Activated CD8-positive, alpha-beta memory T cell treated with anti-CD3 and anti-CD28 coated beads, Interleukin-2, amount 50 U/mL, for 48 hours (primary cell): ENCODE data around the gene NMRAL1.

Experiments
- DNase-seq: peaks from one replicate; pipeline ENCODE4 v3.0.0-alpha.2; 2020

NMRAL1 gene

GRCh38 chr16:4463522-4464163 lies 10.8 kb downstream of the NMRAL1 start:
- no peak for DNase-seq

- DNase-seq: no peak
Measured at GRCh38 chr16:4461250-4462085, 13.0 kb downstream of the NMRAL1 start.

- no peak for DNase-seq
Measured at GRCh38 chr16:4460936-4461249, 13.5 kb downstream of the NMRAL1 start.

- DNase-seq: no peak
Measured at GRCh38 chr16:4455951-4456350, 18.5 kb downstream of the NMRAL1 start.

DNA sequence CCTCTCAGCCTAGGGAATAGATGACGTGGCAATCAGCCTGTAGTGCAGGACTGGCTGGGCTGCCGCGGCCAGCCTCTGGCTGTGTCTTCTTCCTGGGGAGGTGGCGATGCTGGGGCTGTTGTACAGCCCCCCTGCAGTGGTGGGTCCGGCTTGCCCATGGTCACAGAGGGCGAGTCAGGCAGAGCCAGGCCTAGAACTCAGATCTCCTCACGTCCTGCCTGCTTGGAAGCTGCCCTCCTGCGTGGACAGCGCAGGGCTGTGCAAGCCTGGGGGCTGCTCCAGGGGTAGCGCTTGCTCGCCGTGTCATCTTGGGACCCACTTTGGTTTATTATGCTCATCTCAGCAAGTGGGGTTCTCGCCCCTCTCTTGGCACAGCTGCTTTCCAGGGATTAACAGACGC lies 19.3 kb downstream of the NMRAL1 start:
- DNase-seq: no peak

- DNase-seq: no peak
Measured at GRCh38 chr16:4454623-4455022, 19.8 kb downstream of the NMRAL1 start.

GRCh38 chr16:4452674-4453073 lies 21.8 kb downstream of the NMRAL1 start:
- DNase-seq: no peak

GRCh38 chr16:4450931-4451519 lies 23.4 kb downstream of the NMRAL1 start:
- DNase-seq: no peak

- no peak for DNase-seq
Measured at GRCh38 chr16:4450430-4450829, 24.0 kb downstream of the NMRAL1 start.

DNA sequence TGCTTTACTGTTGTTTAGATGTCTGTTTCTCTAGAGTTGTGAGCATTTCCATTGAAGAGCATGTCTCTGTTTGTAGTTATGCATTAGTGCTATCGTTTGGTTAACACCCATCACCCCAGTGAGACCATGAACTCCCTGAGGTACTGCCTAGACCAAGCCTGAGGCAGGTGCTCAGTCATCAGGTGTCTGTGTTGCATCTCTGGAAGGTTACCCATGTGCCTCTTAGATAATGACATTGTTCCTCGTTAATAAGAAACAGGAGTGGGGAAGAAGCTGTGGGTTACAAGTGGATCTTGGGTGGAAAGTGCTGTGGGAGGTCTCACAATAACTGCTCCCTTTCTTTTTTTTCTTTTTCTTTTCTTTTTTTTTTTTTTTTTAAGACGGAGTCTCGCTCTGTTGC lies 30.4 kb downstream of the NMRAL1 start:
- DNase-seq: no peak

DNA sequence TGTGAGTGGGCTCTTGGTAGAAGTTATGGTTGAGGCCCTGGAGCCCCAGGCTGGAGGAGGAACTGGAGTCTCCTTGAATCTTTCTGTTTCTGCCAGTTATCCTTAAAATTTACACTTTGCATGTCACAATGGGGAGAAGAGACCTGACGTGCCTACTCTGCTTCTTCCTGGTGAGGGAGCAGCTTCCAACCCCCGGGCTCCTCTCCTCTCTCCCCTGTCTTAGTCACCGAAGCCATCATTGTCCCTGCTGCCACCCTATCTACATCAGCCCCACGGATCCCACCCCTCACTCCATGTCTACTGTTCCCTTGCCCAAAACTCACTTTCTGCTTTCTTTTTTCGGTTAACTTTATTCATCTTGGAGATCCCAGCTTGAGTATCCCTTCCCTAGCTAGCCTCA lies 31.2 kb downstream of the NMRAL1 start:
- DNase-seq: no peak

- no peak for DNase-seq
Measured at GRCh38 chr16:4442371-4442770, 32.1 kb downstream of the NMRAL1 start.

GRCh38 chr16:4437366-4437765 lies 37.1 kb downstream of the NMRAL1 start:
- DNase-seq: no peak

DNA sequence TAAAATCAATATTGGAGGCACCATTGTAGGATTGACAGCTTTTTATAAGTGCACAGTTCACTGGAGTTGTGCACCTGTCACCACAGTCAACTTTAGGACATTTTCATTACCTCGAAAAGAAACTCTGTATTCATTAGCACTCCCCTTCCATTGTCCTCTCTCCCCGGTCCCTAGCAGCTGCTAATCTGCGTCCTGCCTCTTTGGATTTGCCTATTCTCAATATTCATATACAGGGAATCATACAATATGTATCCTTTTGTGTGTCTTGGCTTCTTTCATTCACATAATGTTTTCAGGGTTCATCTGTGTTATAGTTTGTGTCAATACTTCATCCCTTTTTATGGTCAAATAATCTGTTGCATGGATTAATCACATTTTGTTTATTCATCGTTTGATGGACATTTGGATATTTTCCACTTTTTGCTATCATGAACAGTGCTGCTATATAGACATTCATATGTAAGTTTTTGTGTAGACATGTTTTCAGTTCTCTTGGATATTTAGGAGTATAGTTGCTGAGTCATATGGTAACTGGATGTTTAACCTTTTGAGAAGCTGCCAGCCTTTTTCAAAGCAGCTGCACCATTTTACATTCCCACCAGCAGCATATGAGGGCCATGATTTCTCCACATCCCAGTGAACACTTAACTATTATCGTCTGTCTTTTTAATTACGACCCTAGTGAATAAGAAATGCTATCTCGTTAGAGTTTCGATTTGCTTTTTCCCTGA lies 38.9 kb downstream of the NMRAL1 start:
- no peak for DNase-seq

DNA sequence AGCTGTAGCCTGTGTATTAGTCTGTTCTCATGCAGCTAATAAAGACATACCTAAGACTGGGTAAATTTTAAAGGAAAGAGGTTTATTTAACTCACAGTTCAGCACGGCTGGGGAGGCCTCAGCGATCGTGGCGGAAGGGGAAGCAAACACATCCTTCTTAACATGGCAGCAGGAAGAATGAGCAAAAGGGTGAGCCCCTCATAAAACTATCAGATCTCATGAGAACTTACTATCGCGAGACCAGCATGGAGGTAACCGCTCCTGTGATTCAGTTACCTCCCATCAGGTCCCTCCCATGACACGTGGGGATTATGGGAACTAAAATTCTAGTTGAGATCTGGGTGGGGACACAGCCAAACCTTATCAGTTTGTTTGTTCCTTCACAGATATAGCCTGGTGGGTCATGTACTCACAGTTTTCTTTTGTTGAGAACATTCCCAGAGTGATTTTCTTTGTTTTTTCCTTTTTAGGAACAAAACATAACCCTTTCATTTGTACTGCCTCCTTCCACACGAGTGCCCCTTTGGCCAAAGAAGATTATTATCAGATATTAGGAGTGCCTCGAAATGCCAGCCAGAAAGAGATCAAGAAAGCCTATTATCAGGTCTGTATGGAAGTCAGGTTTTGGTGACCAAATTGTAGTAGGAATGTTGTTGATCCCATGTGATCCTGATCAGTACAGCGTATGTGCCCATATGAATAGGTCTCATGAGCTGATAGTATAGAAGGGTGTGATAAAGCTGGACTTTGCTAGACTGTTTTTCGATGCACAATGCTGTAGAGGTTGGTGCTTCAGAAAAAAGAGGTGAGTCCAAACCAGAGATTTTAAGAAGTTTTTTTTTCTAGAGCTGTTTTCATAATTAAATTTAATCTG lies 40.3 kb downstream of the NMRAL1 start:
- DNase-seq: no peak

DNA sequence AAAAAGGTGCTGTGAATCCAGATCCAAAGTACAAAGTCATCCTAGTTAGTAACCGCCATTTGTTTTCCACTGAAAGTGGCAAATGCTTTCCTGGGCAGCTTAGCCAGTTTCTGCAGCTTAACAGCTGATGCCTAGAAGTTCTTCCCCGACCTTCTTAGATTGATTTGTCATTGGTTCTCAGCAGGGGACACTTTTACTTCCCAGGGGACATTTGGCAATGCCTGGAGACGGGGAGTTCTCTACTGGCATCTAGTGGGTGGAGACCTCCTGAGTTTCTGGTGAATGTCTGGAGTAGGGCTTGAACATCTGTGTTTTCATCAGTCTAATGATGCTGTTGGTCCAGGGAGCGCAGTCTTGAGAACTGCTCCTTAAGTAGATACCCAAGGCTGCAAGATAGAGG lies 41.2 kb downstream of the NMRAL1 start:
- DNase-seq: no peak

DNA sequence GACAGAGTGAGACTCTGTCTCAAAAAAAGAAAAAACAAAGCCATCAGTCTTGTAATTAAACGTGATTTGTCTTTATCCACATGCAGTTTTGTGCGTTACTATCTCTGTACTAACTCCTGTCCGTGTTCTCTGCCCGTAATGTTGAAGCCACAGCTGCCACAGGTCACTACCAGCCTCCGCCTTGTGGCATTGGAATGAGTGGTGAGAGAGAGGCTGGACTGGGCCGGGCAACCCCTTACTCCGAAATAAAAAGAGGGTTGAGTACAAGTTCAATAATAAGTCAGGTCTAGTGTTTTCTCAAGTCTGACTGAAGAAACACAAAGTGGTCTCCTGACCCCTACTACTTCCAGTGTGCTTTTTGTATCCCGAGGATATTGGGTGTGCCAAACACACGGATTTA lies 43.4 kb downstream of the NMRAL1 start:
- DNase-seq: no peak

GRCh38 chr16:4428500-4428899 lies 45.9 kb downstream of the NMRAL1 start:
- no peak for DNase-seq

- no peak for DNase-seq
Measured at GRCh38 chr16:4426722-4427372, 47.6 kb downstream of the NMRAL1 start.

GRCh38 chr16:4426021-4426684 lies 48.3 kb downstream of the NMRAL1 start:
- DNase-seq: no peak

GRCh38 chr16:4425378-4426020 lies 48.9 kb downstream of the NMRAL1 start, which contains the start of gene DNAJA3:
TSS of gene DNAJA3 (plus strand) at chr16:4425868. CDS start at chr16:4425882, 14 bp downstream.
- DNase-seq: peak; percentile 96
